WTC11 (cell line): ENCODE measurements around the gene ROS1. TPM values are rescaled to one million over a fixed set of nuclear protein-coding genes. Genes with fewer than 3 reads are reported as not detected.

ENCODE experiments used
- ATAC-seq: fragments of 200-7000 bp; cut with Tn5 transposase; 2 replicates; pipeline ENCODE4 v1.10.0; 2021; ENCODE audit warnings: mild to moderate bottlenecking, moderate library complexity
- CTCF ChIA-PET: fragments of 300-600 bp; sonication (Branson Sonifier 250); formaldehyde crosslinking; loops from one replicate; lab custom pipeline; 2021; ENCODE audit warnings: antibody characterized with exemption; lab: Charles Lee
- POLR2A ChIA-PET: fragments of 350-600 bp; sonication (Branson Sonifier 250); formaldehyde crosslinking; loops from one replicate; lab custom pipeline; 2021; ENCODE audit warnings: antibody characterized with exemption; lab: Charles Lee
- DNase-seq: peaks from one replicate; pipeline ENCODE4 v3.0.0; 2021; ENCODE audit warnings: low spot score
- H3K27ac Mint-ChIP-seq: 2 replicates; pipeline ENCODE4 v1.8.0; 2021; ENCODE audit warnings: mixed read lengths
- H3K27me3 Mint-ChIP-seq: 2 replicates; pipeline ENCODE4 v1.8.0; 2021; ENCODE audit warnings: low read depth, mild to moderate bottlenecking, moderate library complexity, mixed read lengths
- H3K36me3 Mint-ChIP-seq: 2 replicates; pipeline ENCODE4 v1.8.0; 2021; ENCODE audit warnings: mixed read lengths
- H3K4me1 Mint-ChIP-seq: 2 replicates; pipeline ENCODE4 v1.8.0; 2022; ENCODE audit warnings: mixed read lengths
- H3K4me3 Mint-ChIP-seq: 2 replicates; pipeline ENCODE4 v1.8.0; 2021; ENCODE audit warnings: mild to moderate bottlenecking, moderate library complexity, mixed read lengths
- H3K9me3 Mint-ChIP-seq: 2 replicates; pipeline ENCODE4 v1.8.0; 2021; ENCODE audit warnings: mixed read lengths
- ATF2 ChIP-seq: sonication (generic); formaldehyde crosslinking; IDR thresholded peaks from 2 replicates; pipeline ENCODE4 v1.8.1; 2022; ENCODE audit warnings: low read depth, missing genetic modification reagents, borderline replicate concordance
- ATF3 ChIP-seq: sonication (generic); formaldehyde crosslinking; conservative IDR thresholded peaks from 2 replicates; pipeline ENCODE4 v1.8.1; 2022; ENCODE audit warnings: mild to moderate bottlenecking, missing genetic modification reagents
- CBFB ChIP-seq: sonication (generic); formaldehyde crosslinking; IDR thresholded peaks from 2 replicates; pipeline ENCODE4 v1.8.1; 2022; ENCODE audit warnings: mild to moderate bottlenecking, low read depth, missing genetic modification reagents
- FOXP4 ChIP-seq: sonication (generic); formaldehyde crosslinking; IDR thresholded peaks from 2 replicates; pipeline ENCODE4 v1.8.0; 2022; ENCODE audit warnings: mild to moderate bottlenecking, missing genetic modification reagents
- GABPB1 ChIP-seq: sonication (generic); formaldehyde crosslinking; IDR thresholded peaks from 2 replicates; pipeline ENCODE4 v1.8.1; 2023; ENCODE audit warnings: mild to moderate bottlenecking, missing genetic modification reagents
- NFYB ChIP-seq: sonication (generic); formaldehyde crosslinking; conservative IDR thresholded peaks from 2 replicates; pipeline ENCODE4 v1.8.0; 2022; ENCODE audit warnings: low read depth, missing genetic modification reagents
- STAT6 ChIP-seq: sonication (generic); formaldehyde crosslinking; conservative IDR thresholded peaks from 2 replicates; pipeline ENCODE4 v1.8.1; 2023; ENCODE audit warnings: mild to moderate bottlenecking, low read depth, missing genetic modification reagents, moderate library complexity
- TP53 ChIP-seq: sonication (generic); formaldehyde crosslinking; IDR thresholded peaks from 2 replicates; pipeline ENCODE4 v1.8.1; 2023; ENCODE audit warnings: mild to moderate bottlenecking, missing genetic modification reagents
- ZNF425 ChIP-seq: fragments of 250-450 bp; sonication (Bioruptor Pico); conservative IDR thresholded peaks from 2 replicates; pipeline ENCODE4 v1.9.0; 2021; ENCODE audit warnings: mild to moderate bottlenecking
- total RNA-seq: library from RNA; stranded (reverse); gene quantifications from 3 replicates; pipeline ENCODE4 v1.2.3, GENCODE V29; 2021

The ROS1 gene
- total RNA-seq, 1 experiment from 2014 or later = 0.02 TPM

DNA sequence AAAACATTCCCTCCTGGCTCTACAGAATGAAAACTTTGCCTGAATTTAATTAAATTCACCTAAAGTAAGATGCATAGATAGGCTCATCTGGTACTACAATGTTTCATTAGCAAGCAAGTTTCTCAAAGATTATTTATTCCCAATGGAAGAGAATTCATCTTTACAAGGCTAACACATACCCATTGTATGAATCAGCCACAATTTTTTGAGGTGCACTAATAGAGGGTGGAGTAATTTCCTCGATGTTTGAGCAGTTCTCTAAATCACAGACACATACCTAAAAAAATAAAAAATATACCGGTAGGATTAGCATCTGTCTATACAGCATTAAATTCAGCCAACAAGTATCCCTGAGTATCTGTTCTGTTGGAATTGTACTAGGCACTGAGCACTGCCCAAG, 32.7 kb downstream of the ROS1 start (continued):
- no peak for TF ChIP-seq ATF2 (CRISPR knock-in tag)
- no peak for TF ChIP-seq TP53 (CRISPR knock-in tag)

GRCh38 chr6:117391874-117392583, 33.7 kb downstream of the ROS1 start:
- TF ChIP-seq ATF3 (CRISPR knock-in tag) = no peak
- no peak for TF ChIP-seq CBFB (CRISPR knock-in tag)
- TF ChIP-seq NFYB (CRISPR knock-in tag) = no peak
- TF ChIP-seq STAT6 = no peak
- TF ChIP-seq FOXP4 = no peak
- H3K27me3 Mint-ChIP-seq = no peaks in the 10 kb centered on the region
- POLR2A ChIA-PET = interaction anchor here (1.4 kb wide), 1 partner anchor 23 kb away, joined by 3 read pairs; no protein-coding TSS in a partner anchor
- H3K27ac Mint-ChIP-seq = no peak overlapping the region
- DNase-seq (no peak), ATAC-seq (no peak)
- H3K4me3 Mint-ChIP-seq = no peak overlapping the region
- no peaks in the 10 kb centered on the region for H3K9me3 Mint-ChIP-seq
- CTCF ChIA-PET = no interaction called here
- H3K4me1 Mint-ChIP-seq = no peaks in the 10 kb centered on the region
- H3K36me3 Mint-ChIP-seq = no peaks in the 10 kb centered on the region

DNA sequence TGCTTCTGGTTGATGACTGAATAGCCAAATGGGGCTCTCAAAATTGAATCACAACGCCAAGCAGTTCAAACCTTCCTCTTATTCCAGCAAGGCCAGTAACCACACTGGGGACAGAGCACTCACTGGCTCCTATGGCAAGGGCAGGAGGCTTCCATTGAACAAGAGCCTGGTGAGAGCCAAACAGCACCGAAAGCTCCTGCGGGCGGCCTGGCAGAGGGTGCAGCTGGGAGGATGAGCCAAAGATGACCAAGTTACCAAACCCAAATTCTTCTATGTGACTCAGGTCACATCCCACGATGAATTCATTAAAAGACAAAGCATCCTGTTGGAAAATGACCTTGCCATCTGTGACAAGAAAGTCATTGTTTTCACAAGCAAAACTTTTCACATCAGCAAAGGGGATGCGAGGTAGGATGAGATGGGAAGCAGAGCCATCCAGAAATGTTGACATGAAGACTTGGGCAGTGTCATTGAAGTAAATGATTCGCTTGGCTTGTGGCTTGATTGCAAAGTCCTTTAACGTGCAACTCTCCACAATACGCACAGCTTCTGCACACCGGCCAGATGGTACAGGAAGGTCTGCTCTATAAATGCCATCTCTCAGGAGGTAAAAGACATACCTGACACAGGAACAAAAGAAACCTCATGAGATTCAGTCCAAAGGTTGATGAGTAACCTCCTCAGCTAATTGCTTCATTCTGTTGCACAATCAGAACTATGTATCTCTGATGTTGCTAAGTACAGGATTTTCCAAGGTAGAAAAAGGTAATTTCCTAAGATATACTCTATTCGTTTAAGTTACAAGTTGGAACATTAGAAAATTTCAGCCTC, 36.3 kb downstream of the ROS1 start:
- TF ChIP-seq ZNF425 (CRISPR knock-in tag) (no peak), GABPB1 (CRISPR knock-in tag) (peak; percentile 96)
- TF ChIP-seq, all 79 proteins: peak for 1
- H3K4me3 Mint-ChIP-seq = no peak overlapping the region
- no peaks in the 10 kb centered on the region for H3K36me3 Mint-ChIP-seq
- POLR2A ChIA-PET = no interaction called here
- CTCF ChIA-PET = interaction anchor here (0.6 kb wide), 1 partner anchor 9 kb away, joined by 3 read pairs; no protein-coding TSS in a partner anchor
- no peak overlapping the region for H3K27ac Mint-ChIP-seq
- ATAC-seq (no peak), DNase-seq (no peak)
- H3K27me3 Mint-ChIP-seq = no peaks in the 10 kb centered on the region
- no peaks in the 10 kb centered on the region for H3K9me3 Mint-ChIP-seq
- H3K4me1 Mint-ChIP-seq = no peaks in the 10 kb centered on the region
